GM12878 (cell line): ENCODE results near the gene ABCC4. TPM values are rescaled to one million over a fixed set of nuclear protein-coding genes. Genes with fewer than 3 reads are reported as not detected.

Experiments used
- ATAC-seq: fragments of 200-7000 bp; cut with Tn5 transposase; 3 replicates; pipeline ENCODE4 v1.9.1; 2020; ENCODE audit warnings: mild to moderate bottlenecking, moderate library complexity
- BruUV-seq: library from RNA; stranded (reverse); fragments of 400-500 nt; replicated peaks from 2 replicates; lab custom pipeline; 2021; lab: Mats Ljungman, UMichigan
- CTCF ChIA-PET: fragments of 300-600 bp; sonication (Branson Sonifier 250); formaldehyde crosslinking; extraction: SDS; loops from one replicate; lab custom pipeline; 2021; ENCODE audit warnings: inconsistent platforms; lab: Yijun Ruan, JAX
- POLR2A ChIA-PET: fragments of 350-600 bp; formaldehyde crosslinking; extraction: SDS; loops from one replicate; lab custom pipeline; 2021; ENCODE audit warnings: inconsistent platforms; lab: Charles Lee
- RAD21 ChIA-PET: fragments of 300-600 bp; sonication (Branson Sonifier 250); formaldehyde crosslinking; loops from one replicate; lab custom pipeline; 2023; ENCODE audit warnings: antibody characterized with exemption; ENCODE audit not compliant: unreplicated experiment; lab: Charles Lee
- SMC1A ChIA-PET: fragments of 300-600 bp; sonication (Branson Sonifier 250); formaldehyde crosslinking; loops from one replicate; lab custom pipeline; 2023; ENCODE audit not compliant: unreplicated experiment, uncharacterized antibody; lab: Charles Lee
- DNase-seq: peaks from one replicate; pipeline ENCODE4 v3.0.0-alpha.2; 2011; ENCODE audit warnings: low read depth, low spot score
- FAIRE-seq: peaks from 3 replicates; lab custom pipeline; 2011; peaks lifted over from hg19 to GRCh38; lab: Jason Lieb, UNC
- H2AFZ ChIP-seq: 2 replicates; pipeline ENCODE4 v1.6.0; 2011; ENCODE audit warnings: low read depth, low read length, control low read depth; ENCODE audit not compliant: control insufficient read depth
- H3K27ac ChIP-seq: 2 replicates; pipeline ENCODE4 v1.5.1; 2011; ENCODE audit warnings: control low read depth; ENCODE audit not compliant: control insufficient read depth, insufficient read depth
- H3K27me3 ChIP-seq, 2 experiments: replicated peaks in 1 of 2; 2 replicates each; pipeline versions ENCODE4 v1.6.0 to v1.6.1; 2011; ENCODE audit warnings: low read length in 1 of 2; ENCODE audit not compliant: control insufficient read depth in 2 of 2, insufficient read depth in 2 of 2
- H3K36me3 ChIP-seq, 2 experiments: 2 replicates each; pipeline ENCODE4 v1.5.1; 2011; ENCODE audit warnings: low read length in 1 of 2; ENCODE audit not compliant: control insufficient read depth in 2 of 2, insufficient read depth in 2 of 2
- H3K4me1 ChIP-seq: 2 replicates; pipeline ENCODE4 v1.6.1; 2011; ENCODE audit warnings: mild to moderate bottlenecking, low read length, moderate library complexity, mixed read lengths; ENCODE audit not compliant: control insufficient read depth, insufficient read depth
- H3K4me2 ChIP-seq: 2 replicates; pipeline ENCODE4 v1.6.0; 2011; ENCODE audit warnings: control low read depth; ENCODE audit not compliant: control insufficient read depth, insufficient read depth
- H3K4me3 ChIP-seq: fragments of 200-600 bp; sonication (generic); 2 replicates; pipeline ENCODE4 v1.5.1; 2016
- H3K79me2 ChIP-seq: 2 replicates; pipeline ENCODE4 v1.6.0; 2011; ENCODE audit warnings: low read length; ENCODE audit not compliant: control insufficient read depth, insufficient read depth
- H3K9ac ChIP-seq: 2 replicates; pipeline ENCODE4 v1.8.0; 2011; ENCODE audit warnings: low read length, control low read depth, mixed read lengths; ENCODE audit not compliant: control insufficient read depth, insufficient read depth
- H3K9me3 ChIP-seq: replicated peaks from 3 replicates; pipeline ENCODE4 v1.5.1; 2011; ENCODE audit warnings: mild to moderate bottlenecking, low read length; ENCODE audit not compliant: control insufficient read depth, insufficient read depth
- H4K20me1 ChIP-seq: 2 replicates; pipeline ENCODE4 v1.6.0; 2011; ENCODE audit not compliant: control insufficient read depth, insufficient read depth
- MXI1 ChIP-seq: fragments of 150-350 bp; IDR thresholded peaks from 2 replicates; pipeline ENCODE4 v1.6.1; 2011; ENCODE audit warnings: low read depth, mild to moderate bottlenecking, inconsistent platforms, low read length, improper control_type of control experiment
- SMAD5 ChIP-seq: IDR thresholded peaks from 2 replicates; pipeline ENCODE4 v1.6.1; 2016; ENCODE audit warnings: antibody characterized with exemption, low read depth
- SRF ChIP-seq, 2 experiments: IDR thresholded peaks; 2 replicates each; pipeline ENCODE4 v1.6.1; 2011; ENCODE audit warnings: low read depth in 2 of 2, low read length in 2 of 2, mild to moderate bottlenecking in 1 of 2, moderate library complexity in 1 of 2
- TCF3 ChIP-seq: IDR thresholded peaks from 2 replicates; pipeline ENCODE4 v1.6.1; 2012; ENCODE audit warnings: low read depth, mild to moderate bottlenecking, low read length, borderline replicate concordance; ENCODE audit not compliant: insufficient read depth
- WGBS: methylation state at CpG from one replicate; pipeline ENCODE4 v1.1.6; 2016; ENCODE audit warnings: low lambda C conversion rate; ENCODE audit not compliant: insufficient replicate concordance, insufficient coverage; ENCODE audit errors: missing lambda C conversion rate; 5-methylcytosine and 5-hydroxymethylcytosine counted together
- in situ Hi-C: fragments of 300-500 bp; cut with MboI; formaldehyde crosslinking; loops from 9 replicates; pipeline ENCODE4 v1.14.3; 2018; ENCODE audit warnings: mixed read lengths
- intact Hi-C: fragments of 100-400 bp; cut with micrococcal nuclease; formaldehyde crosslinking; loops from one replicate; pipeline ENCODE4 v1.14.2; 2022; ENCODE audit not compliant: unreplicated experiment
- polyA plus RNA-seq, 11 experiments: library from polyadenylated mRNA; depleted of rRNA in 4 of 11; unstranded in 6 of 11; stranded (reverse) in 5 of 11; fragments of >200 nt; fragmentation: Nextera tagmentation in 4 of 11; fragmentation: Illumina TruSeq in 1 of 11; extraction: Ambion mirVana in 4 of 11; extraction: Trizol in 1 of 11; gene quantifications; 1 replicate in 1 of 11; 2 replicates in 10 of 11; pipeline versions ENCODE4 v1.2.1 to v1.2.3, GENCODE V29; 2011 to 2016; ENCODE audit warnings: inconsistent platforms in 2 of 11, missing spikeins in 2 of 11, low read depth in 1 of 11
- total RNA-seq, 4 experiments: library from RNA; depleted of rRNA in 3 of 4; stranded (reverse); fragments of >200 nt in 3 of 4; fragmentation: Illumina TruSeq in 1 of 4; extraction: Trizol in 1 of 4; gene quantifications; 2 replicates each; pipeline versions ENCODE4 v1.2.1 to v1.2.3, GENCODE V29; 2013 to 2021
- TF ChIP-seq, protein P1 (sequence below): fragments of 450-650 bp; IDR thresholded peaks from 2 replicates; pipeline ENCODE4 v1.6.1; 2017; ENCODE audit warnings: mild to moderate bottlenecking, low read depth, inconsistent platforms; ENCODE audit not compliant: poor library complexity, severe bottlenecking
- TF ChIP-seq, protein P2 (sequence below): IDR thresholded peaks from 2 replicates; pipeline ENCODE4 v1.6.1; 2011; ENCODE audit warnings: mild to moderate bottlenecking, low read depth, low read length, moderate library complexity; ENCODE audit not compliant: insufficient replicate concordance
- TF ChIP-seq, protein P3 (sequence below): IDR thresholded peaks from 2 replicates; pipeline ENCODE4 v1.6.1; 2011; ENCODE audit warnings: borderline replicate concordance, low read depth, mild to moderate bottlenecking, moderate library complexity, low read length; ENCODE audit not compliant: insufficient read depth, poor library complexity, severe bottlenecking

The ABCC4 gene
- total and polyA plus RNA-seq, 10 of the 15 experiments (the other 5 are each of a cell fraction or from before 2014, with no cell fraction given) = 7.2 to 44.4 (median 24.1) TPM

DNA sequence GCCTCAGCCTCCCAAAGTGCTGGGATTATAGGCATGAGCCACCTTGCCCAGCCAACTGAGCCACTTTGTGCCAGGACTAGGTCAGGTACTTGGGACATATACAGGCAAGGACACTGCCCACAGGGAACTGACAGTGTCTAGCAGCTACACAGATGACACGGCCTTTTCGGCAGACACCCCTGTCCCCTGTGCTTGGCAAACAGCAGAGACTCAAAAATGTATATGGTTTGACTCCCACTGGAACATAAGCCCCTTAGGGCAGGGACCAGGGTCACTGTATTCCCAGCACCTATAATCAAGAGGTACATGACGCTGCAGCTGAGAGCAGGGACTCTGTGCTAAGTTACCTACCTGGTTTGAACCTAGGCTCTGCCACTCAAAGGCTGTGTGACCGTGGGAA lies 16.8 kb downstream of the ABCC4 start:
- Histone ChIP-seq H3K9ac (no peak overlapping the region), H3K36me3 (peaks cover 2 to 3% of the 10 kb centered on the region in 2 experiments; a peak in 3 of 4 replicates), H3K4me2 (no peak overlapping the region), H3K27ac (peak overlapping the region; percentile 18; the same call in 1 of the 2 replicates), H3K4me1 (peaks cover 51% of the 10 kb centered on the region), H3K9me3 (peaks cover 1% of the 10 kb centered on the region; the same call in 2 of the 3 replicates), H4K20me1 (no peaks in the 10 kb centered on the region), H3K27me3 (no peaks in the 10 kb centered on the region), H2AFZ (no peak overlapping the region), H3K4me3 (no peak overlapping the region), H3K79me2 (peaks cover 58% of the 10 kb centered on the region)
- ATAC-seq (no peak), FAIRE-seq (no peak), DNase-seq (no peak)
- 97% methylated on average over 4 of the region's 4 CpGs for WGBS
- ChIA-PET POLR2A (interaction anchor here (0.6 kb wide), 1 partner anchor 479 kb away, joined by 4 read pairs; no protein-coding TSS in a partner anchor), CTCF (interaction anchor here (1.3 to 2.1 kb wide), 3 partner anchors 13 to 23 kb away, joined by 4 to 13 read pairs (median 6); partner anchors contain the start of gene ABCC4), SMC1A (interaction anchor here (0.9 to 2.9 kb wide), 3 partner anchors 11 to 36 kb away, joined by 3 to 14 read pairs (median 4); no protein-coding TSS in a partner anchor), RAD21 (interaction anchor here (1.1 kb wide), 1 partner anchor 33 kb away, joined by 4 read pairs; no protein-coding TSS in a partner anchor)
- BruUV-seq = no TSS peak
- TF ChIP-seq SRF (IDR thresholded peaks at IDR 0.05; ENCODE audit: low read depth in 2 of 2, low read length in 2 of 2) = no peak
- TF ChIP-seq MXI1 = no peak
- TF ChIP-seq, protein P1, sequence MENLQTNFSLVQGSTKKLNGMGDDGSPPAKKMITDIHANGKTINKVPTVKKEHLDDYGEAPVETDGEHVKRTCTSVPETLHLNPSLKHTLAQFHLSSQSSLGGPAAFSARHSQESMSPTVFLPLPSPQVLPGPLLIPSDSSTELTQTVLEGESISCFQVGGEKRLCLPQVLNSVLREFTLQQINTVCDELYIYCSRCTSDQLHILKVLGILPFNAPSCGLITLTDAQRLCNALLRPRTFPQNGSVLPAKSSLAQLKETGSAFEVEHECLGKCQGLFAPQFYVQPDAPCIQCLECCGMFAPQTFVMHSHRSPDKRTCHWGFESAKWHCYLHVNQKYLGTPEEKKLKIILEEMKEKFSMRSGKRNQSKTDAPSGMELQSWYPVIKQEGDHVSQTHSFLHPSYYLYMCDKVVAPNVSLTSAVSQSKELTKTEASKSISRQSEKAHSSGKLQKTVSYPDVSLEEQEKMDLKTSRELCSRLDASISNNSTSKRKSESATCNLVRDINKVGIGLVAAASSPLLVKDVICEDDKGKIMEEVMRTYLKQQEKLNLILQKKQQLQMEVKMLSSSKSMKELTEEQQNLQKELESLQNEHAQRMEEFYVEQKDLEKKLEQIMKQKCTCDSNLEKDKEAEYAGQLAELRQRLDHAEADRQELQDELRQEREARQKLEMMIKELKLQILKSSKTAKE = no peak
- no peak for TF ChIP-seq SMAD5
- TF ChIP-seq, protein P2, sequence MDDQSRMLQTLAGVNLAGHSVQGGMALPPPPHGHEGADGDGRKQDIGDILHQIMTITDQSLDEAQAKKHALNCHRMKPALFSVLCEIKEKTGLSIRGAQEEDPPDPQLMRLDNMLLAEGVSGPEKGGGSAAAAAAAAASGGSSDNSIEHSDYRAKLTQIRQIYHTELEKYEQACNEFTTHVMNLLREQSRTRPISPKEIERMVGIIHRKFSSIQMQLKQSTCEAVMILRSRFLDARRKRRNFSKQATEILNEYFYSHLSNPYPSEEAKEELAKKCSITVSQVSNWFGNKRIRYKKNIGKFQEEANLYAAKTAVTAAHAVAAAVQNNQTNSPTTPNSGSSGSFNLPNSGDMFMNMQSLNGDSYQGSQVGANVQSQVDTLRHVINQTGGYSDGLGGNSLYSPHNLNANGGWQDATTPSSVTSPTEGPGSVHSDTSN = no peak
- TF ChIP-seq, protein P3, sequence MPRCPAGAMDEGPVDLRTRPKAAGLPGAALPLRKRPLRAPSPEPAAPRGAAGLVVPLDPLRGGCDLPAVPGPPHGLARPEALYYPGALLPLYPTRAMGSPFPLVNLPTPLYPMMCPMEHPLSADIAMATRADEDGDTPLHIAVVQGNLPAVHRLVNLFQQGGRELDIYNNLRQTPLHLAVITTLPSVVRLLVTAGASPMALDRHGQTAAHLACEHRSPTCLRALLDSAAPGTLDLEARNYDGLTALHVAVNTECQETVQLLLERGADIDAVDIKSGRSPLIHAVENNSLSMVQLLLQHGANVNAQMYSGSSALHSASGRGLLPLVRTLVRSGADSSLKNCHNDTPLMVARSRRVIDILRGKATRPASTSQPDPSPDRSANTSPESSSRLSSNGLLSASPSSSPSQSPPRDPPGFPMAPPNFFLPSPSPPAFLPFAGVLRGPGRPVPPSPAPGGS = no peak
- no peak for TF ChIP-seq TCF3
- in situ Hi-C loops = no loop called here
- intact Hi-C loops = loop anchor here (5.0 kb wide), 2 partner anchors 98 to 193 kb away; no protein-coding TSS in a partner anchor
